ENCODE results near the gene SMU1. TPM values are rescaled to one million over a fixed set of nuclear protein-coding genes. Genes with fewer than 3 reads are reported as not detected.

SMU1 gene
- 19.6 TPM for total RNA-seq (ENCODE audit: unreplicated experiment)
- long read RNA-seq, full-length matches to known transcripts, result 39 of 55 reads
- long read RNA-seq, partial matches to known transcripts, result 6 of 55 reads
- long read RNA-seq, other reads (novel, unspliced or antisense), result 10 of 55 reads

DNA sequence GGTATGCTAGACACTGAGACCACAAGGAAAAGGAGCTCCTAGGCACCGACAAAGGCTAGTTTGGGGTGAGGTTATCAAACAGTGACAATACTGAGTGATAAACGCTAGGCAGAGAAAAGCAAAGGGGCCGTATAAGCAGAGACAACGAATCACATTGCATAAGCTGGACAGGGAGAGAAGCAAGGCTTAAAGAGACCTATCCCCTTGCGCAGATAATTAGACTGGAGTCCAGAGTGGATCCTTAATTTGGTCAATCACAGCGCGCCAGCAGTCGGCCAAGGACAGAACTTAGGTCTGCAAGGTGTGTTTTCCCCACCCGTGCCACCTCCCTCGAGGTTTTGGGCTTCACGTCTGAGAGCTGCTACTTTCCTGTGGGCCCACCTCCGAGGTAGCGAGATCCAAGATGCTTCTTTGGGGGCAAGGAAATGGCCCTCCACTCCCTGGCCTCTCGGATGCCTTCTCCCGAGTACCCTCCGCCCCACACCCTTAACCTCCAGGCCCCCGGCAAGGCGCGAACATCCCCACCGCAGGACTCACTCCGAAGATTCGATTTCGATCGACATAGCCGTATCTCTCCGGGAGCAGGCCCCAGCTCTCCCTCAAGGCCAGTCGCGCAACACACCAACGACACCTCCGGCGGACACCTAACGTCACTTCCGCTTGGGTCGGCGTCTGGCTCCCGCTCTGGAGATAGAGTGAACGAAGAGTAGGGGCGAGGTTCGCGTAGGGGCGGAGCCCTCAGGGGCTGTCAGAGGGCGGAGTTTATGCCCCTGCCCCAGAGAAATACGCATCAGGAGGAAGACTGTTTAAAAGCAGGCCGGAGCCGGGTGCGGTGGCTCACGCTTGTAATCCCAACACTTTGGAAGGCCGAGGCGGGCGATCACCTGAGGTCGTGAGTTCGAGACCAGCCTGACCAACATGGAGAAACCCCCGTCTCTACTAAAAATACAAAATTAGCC lies at the start of gene SMU1:
Gene SMU1 (minus strand): TSS at position 629 of the 959 bp plus-strand sequence. CDS start 66 bp downstream, at position 563.
- H3K27ac Mint-ChIP-seq (ENCODE audit: unreplicated experiment), result peak within 1 kb of the TSS; percentile 98
- H3K4me1 Mint-ChIP-seq (ENCODE audit: low read depth, unreplicated experiment), result peaks cover 6% of the 10 kb centered on the region
- peaks cover 9% of the 10 kb centered on the region for H3K27me3 Mint-ChIP-seq (ENCODE audit: unreplicated experiment)
- peak; percentile 96 for DNase-seq
- H3K4me3 Mint-ChIP-seq (ENCODE audit: unreplicated experiment), result peak within 1 kb of the TSS; percentile 99
- H3K36me3 Mint-ChIP-seq (ENCODE audit: unreplicated experiment), result no peaks in the 10 kb centered on the region
- peaks cover 5% of the 10 kb centered on the region for H3K9me3 Mint-ChIP-seq (ENCODE audit: unreplicated experiment)
- TF ChIP-seq, protein P1, sequence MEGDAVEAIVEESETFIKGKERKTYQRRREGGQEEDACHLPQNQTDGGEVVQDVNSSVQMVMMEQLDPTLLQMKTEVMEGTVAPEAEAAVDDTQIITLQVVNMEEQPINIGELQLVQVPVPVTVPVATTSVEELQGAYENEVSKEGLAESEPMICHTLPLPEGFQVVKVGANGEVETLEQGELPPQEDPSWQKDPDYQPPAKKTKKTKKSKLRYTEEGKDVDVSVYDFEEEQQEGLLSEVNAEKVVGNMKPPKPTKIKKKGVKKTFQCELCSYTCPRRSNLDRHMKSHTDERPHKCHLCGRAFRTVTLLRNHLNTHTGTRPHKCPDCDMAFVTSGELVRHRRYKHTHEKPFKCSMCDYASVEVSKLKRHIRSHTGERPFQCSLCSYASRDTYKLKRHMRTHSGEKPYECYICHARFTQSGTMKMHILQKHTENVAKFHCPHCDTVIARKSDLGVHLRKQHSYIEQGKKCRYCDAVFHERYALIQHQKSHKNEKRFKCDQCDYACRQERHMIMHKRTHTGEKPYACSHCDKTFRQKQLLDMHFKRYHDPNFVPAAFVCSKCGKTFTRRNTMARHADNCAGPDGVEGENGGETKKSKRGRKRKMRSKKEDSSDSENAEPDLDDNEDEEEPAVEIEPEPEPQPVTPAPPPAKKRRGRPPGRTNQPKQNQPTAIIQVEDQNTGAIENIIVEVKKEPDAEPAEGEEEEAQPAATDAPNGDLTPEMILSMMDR (IDR thresholded peaks at IDR 0.05; ENCODE audit: partially characterized antibody, unreplicated experiment), result no peak

DNA sequence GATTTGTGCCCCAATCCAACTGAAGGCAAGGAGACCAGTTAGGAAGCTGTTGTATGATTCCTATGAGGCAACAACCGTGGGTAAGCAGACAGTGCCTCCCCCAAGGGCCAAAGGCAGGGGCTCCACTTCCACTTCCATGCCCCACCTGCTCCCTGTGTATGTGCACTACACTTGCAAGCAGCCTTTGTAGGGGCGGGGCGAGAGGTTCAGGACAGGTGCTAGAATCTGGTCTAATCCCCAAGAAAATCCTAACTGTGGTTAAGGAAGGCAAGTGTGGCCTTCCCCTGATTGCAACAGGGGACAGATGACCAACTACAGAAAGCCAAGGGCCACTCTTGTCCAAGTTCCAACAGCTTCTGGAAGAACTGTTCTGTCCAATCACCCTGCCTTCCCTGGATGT lies 49.0 kb upstream of the SMU1 start:
- no peak for DNase-seq
- Mint-ChIP-seq H3K9me3 (ENCODE audit: unreplicated experiment) (peaks cover 7% of the 10 kb centered on the region), H3K4me3 (ENCODE audit: unreplicated experiment) (no peak overlapping the region), H3K4me1 (ENCODE audit: low read depth, unreplicated experiment) (peaks cover 5% of the 10 kb centered on the region), H3K36me3 (ENCODE audit: unreplicated experiment) (peaks cover 10% of the 10 kb centered on the region), H3K27ac (ENCODE audit: unreplicated experiment) (no peak overlapping the region), H3K27me3 (ENCODE audit: unreplicated experiment) (peaks cover 3% of the 10 kb centered on the region)
- TF ChIP-seq, protein P1 (IDR thresholded peaks at IDR 0.05; ENCODE audit: partially characterized antibody, unreplicated experiment), result no peak

DNA sequence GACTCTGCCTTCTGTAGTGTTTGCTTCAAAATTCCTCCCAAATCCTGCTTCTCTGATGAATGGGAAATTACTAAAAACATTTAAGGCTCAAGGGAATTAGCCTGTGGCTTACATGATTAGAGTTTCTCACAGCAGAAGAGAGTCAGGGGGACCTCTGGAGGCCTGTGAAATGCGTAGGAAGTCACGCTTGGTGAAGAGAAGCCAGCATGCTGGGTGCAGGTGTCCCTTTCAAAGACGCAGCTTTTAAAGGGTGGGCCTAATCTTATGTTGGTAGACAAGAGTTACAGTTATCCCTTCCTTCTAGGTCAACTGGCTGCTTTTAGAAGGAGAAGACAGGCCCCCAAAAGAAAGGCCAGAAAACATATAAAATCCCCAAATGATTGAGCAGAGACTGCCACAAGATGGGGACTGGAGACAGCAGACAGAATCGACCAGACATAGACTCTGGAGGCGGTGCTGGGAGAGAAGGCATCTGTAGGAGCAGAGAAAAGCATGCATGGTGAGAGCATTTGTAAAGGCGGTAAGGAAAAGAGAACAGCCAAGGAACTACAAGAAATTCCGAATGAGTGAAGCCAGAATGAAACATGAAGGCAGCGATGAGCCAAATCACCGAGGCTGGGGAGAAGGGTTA lies 48.4 kb upstream of the SMU1 start:
- H3K36me3 Mint-ChIP-seq (ENCODE audit: unreplicated experiment), result peaks cover 10% of the 10 kb centered on the region
- H3K4me1 Mint-ChIP-seq (ENCODE audit: low read depth, unreplicated experiment), result peaks cover 5% of the 10 kb centered on the region
- TF ChIP-seq, protein P1 (IDR thresholded peaks at IDR 0.05; ENCODE audit: partially characterized antibody, unreplicated experiment), result no peak
- DNase-seq, result no peak
- H3K4me3 Mint-ChIP-seq (ENCODE audit: unreplicated experiment), result no peak overlapping the region
- peaks cover 7% of the 10 kb centered on the region for H3K9me3 Mint-ChIP-seq (ENCODE audit: unreplicated experiment)
- no peak overlapping the region for H3K27ac Mint-ChIP-seq (ENCODE audit: unreplicated experiment)
- H3K27me3 Mint-ChIP-seq (ENCODE audit: unreplicated experiment), result peaks cover 3% of the 10 kb centered on the region

DNA sequence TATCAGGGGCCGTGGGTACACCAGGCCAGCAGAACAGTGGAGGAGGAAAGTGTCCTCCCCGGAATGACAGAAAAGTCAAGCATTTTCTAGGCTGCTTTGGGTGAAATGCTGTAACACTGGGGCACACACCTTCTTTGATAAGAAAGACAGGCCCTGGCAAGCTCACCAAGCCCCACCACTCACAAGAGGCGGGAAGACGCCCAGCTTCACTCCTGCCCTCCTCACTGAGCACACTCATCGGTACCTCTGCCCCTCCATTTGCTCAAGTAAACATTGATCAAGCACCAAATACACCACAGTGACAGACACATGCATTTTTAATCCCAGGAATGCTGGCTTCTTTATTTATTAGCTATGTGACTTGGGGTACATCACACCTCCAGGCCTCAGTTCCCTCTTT lies 47.6 kb upstream of the SMU1 start:
- no peak for DNase-seq
- H3K36me3 Mint-ChIP-seq (ENCODE audit: unreplicated experiment), result peaks cover 5% of the 10 kb centered on the region
- no peaks in the 10 kb centered on the region for H3K27me3 Mint-ChIP-seq (ENCODE audit: unreplicated experiment)
- peaks cover 2% of the 10 kb centered on the region for H3K9me3 Mint-ChIP-seq (ENCODE audit: unreplicated experiment)
- H3K4me1 Mint-ChIP-seq (ENCODE audit: low read depth, unreplicated experiment), result peaks cover 3% of the 10 kb centered on the region
- no peak overlapping the region for H3K4me3 Mint-ChIP-seq (ENCODE audit: unreplicated experiment)
- no peak overlapping the region for H3K27ac Mint-ChIP-seq (ENCODE audit: unreplicated experiment)
- TF ChIP-seq, protein P1 (IDR thresholded peaks at IDR 0.05; ENCODE audit: partially characterized antibody, unreplicated experiment), result no peak

All from glutamatergic neuron (in vitro differentiated cells).